ENCODE measurements around the gene C1QTNF1.

- TF ChIP-seq ZNF274 (IDR thresholded peaks at IDR 0.05; ENCODE audit: low read depth, low read length): no peak
- no peak for TF ChIP-seq SUZ12 (IDR thresholded peaks at IDR 0.05; ENCODE audit: extremely low read depth, insufficient read depth, insufficient read length)
Observed at GRCh38 chr17:79097226-79098055, 73.5 kb downstream of the C1QTNF1 start.

All from NT2/D1 (cell line).